HuH-7 (cell line): ENCODE data around the gene OR2AJ1.

Source experiments
- DNase-seq: peaks from one replicate; pipeline ENCODE4 v3.0.0; 2011; ENCODE audit warnings: low spot score

The OR2AJ1 gene

GRCh38 chr1:247924868-247925267, at the start of gene OR2AJ1:
OR2AJ1 (plus strand) TSS chr1:247924889; CDS start chr1:247933769, 8,880 bp downstream.
- no peak for DNase-seq

DNA sequence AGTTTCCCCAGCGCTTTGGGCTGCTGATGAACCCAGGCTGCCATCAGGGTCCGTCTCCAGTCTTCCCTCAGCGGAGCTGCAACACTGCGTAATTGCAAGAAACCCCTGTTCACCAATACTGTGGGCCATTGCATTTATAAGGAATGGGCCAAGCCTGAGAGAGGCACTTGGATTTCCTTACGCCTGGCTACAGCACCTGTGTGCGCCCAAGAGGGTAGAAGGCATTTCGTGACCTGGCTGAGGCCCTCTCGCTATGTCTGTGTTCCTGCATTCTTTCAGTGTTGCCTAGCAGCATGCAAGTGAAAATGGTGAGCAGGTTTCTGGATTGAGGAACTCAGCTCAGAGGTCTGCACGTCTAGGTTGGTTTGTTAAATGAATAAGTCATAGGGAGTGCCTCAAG, 41.3 kb upstream of the OR2AJ1 start:
- no peak for DNase-seq

DNA sequence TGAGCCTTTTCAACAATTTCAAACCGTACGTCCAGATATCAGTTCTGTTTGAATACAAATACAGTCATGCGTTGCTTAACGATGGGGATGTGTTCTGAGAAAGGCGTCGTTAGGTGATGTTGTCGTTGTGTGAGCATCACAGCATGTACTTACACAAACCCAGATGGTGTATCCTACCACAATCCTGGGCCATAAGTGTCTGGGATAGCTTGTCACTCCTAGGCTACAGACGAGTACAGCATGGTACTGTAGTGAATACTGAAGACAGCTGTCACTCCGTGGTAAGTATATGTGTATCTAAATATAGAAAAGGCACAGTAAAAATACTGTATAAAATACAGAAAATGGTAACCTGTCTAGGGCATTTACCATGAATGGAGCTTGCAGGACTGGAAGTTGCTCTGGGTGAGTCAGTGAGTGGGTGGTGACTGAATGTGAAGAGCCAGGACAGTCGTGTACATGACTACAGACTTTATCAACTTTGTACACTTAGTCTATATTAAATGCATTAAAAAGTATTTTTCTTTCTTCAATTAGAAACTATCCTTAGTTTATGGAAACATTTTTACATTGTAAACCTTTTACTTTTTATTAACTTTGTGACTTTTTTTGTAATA, 39.8 kb upstream of the OR2AJ1 start:
- DNase-seq, result no peak

- no peak for DNase-seq
Measured at GRCh38 chr1:247895163-247895637, 29.5 kb upstream of the OR2AJ1 start, which contains the start of gene OR2W3. OR2W3 (plus strand) TSS chr1:247895587; CDS start chr1:247895587, 0 bp downstream.

DNA sequence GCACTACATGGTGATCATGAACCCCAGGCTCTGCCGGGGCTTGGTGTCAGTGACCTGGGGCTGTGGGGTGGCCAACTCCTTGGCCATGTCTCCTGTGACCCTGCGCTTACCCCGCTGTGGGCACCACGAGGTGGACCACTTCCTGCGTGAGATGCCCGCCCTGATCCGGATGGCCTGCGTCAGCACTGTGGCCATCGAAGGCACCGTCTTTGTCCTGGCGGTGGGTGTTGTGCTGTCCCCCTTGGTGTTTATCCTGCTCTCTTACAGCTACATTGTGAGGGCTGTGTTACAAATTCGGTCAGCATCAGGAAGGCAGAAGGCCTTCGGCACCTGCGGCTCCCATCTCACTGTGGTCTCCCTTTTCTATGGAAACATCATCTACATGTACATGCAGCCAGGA, 28.7 kb upstream of the OR2AJ1 start:
- no peak for DNase-seq

DNA sequence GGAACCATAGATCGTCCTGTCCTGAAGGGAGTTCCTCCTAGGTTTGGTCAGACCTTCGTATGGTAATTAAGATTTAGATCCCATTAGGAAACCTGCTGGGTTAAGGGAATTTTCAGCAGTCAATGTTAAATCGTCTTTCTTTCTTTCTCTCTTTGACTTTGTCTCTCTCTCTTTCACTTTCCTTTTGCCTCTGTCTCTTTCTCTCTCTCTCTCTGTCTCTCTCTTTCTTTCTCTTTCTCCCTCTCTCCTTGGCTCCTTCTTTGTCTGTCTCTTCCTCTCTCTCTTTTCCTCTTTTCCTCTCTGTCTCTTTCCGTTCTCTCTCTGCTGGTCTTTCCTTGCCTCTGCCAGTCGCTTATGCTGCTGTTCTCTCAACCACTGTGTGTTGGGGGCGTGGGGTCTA, 20.6 kb upstream of the OR2AJ1 start:
- DNase-seq, result no peak

DNA sequence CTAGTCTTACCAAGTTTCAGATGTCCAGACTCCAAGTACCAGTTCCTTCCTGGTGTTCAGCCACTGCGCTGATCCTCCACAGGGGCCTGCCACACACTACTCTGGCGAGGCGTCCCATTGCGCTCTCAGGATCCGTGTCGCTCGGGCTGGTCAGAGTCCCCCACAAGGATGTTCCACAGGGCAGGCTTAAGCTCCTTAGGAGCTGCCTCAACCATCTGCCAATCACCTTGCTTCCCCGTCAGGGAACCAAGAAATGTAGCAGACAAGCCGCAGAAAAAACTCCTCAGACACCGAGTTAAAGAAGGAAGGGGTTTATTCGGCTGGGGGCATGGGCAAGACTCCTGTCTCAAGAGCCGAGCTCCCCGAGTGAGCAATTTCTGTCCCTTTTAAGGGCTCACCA, 19.5 kb upstream of the OR2AJ1 start:
- DNase-seq, result no peak

GRCh38 chr1:247905910-247906503, 18.7 kb upstream of the OR2AJ1 start:
- DNase-seq, result no peak

GRCh38 chr1:247906504-247907047, 18.1 kb upstream of the OR2AJ1 start:
- no peak for DNase-seq

DNA sequence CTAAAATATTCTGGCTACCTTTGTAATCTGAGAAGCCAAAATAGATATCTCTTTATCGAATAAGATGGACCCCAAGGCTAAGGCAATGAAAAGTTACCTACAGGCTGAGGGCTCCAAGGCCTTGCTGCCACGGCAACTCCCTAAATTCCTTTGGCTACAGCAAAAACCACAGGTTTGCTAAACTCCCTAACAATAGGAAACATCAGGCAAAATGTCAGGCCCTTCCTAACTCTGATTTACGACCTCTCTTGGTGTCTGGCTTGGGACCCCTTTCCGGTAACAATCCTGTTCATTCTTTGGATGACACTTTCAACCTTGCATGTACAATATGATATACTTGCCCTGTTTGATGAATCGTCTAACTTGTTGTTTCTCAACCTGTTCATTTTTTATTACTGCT, 15.9 kb upstream of the OR2AJ1 start:
- no peak for DNase-seq

GRCh38 chr1:247913786-247914185, 10.9 kb upstream of the OR2AJ1 start:
- no peak for DNase-seq

- DNase-seq, result no peak
Measured at GRCh38 chr1:247914941-247915662, 9.6 kb upstream of the OR2AJ1 start.

GRCh38 chr1:247919952-247920351, 4.7 kb upstream of the OR2AJ1 start, which contains the start of gene OR2T8:
OR2T8 (plus strand) TSS chr1:247920252; CDS start chr1:247921018, 766 bp downstream.
- DNase-seq, result no peak

GRCh38 chr1:247923941-247924340, 748 bp upstream of the OR2AJ1 start:
- no peak for DNase-seq

DNA sequence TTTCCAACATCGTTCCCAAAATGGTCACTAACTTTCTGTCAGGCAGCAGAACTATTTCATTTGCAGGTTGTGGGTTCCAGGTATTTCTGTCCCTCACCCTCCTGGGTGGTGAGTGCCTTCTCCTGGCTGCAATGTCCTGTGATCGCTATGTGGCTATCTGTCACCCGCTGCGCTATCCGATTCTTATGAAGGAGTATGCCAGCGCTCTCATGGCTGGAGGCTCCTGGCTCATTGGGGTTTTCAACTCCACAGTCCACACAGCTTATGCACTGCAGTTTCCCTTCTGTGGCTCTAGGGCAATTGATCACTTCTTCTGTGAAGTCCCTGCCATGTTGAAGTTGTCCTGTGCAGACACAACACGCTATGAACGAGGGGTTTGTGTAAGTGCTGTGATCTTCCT, 9.3 kb downstream of the OR2AJ1 start:
- DNase-seq, result no peak

DNA sequence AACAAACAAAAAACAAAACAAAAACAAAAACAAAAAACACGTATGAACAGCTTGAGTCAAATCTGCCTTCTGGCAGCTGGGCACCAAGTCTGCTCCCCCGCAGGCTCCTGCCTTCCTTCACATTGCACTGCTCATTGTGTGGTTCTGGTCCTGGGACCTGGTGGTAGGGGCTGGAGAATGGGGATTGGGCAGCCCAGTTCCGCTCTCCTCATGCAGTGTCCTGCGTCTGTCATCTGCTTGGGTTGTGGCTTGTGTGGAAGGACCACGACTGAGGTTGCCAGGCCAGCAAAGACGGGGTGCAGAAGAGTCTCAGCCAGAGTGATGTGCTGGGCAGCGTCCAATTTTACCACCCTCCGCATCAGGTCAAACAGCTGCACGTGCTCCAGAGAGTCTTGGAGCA, 11.1 kb downstream of the OR2AJ1 start:
- no peak for DNase-seq

- DNase-seq, result no peak
Measured at GRCh38 chr1:247936415-247936814, 11.7 kb downstream of the OR2AJ1 start.

GRCh38 chr1:247936965-247937734, 12.5 kb downstream of the OR2AJ1 start:
- peak; percentile 66 for DNase-seq

- DNase-seq, result no peak
Measured at GRCh38 chr1:247942624-247943023, 17.9 kb downstream of the OR2AJ1 start.

DNA sequence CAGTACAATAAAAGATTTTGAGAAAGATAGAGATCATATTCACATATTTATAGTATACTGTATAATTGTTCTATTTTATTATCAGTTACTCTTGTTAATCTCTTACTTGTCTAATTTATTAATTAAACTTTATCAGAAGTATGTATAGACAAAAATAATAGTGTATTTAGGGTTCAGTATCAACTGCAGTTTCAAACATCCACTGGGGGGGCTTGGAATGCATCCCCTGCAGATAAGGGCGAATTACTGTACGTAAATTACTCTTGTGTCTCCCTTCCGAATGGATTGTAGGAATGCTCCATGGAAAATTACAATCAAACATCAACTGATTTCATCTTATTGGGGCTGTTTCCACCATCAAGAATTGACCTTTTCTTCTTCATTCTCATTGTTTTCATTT, 23.9 kb downstream of the OR2AJ1 start, which contains the start of gene OR2L8:
TSS of gene OR2L8 (plus strand) at position 301 of the 400 bp plus-strand sequence. CDS start at position 301, 0 bp downstream.
- no peak for DNase-seq

DNA sequence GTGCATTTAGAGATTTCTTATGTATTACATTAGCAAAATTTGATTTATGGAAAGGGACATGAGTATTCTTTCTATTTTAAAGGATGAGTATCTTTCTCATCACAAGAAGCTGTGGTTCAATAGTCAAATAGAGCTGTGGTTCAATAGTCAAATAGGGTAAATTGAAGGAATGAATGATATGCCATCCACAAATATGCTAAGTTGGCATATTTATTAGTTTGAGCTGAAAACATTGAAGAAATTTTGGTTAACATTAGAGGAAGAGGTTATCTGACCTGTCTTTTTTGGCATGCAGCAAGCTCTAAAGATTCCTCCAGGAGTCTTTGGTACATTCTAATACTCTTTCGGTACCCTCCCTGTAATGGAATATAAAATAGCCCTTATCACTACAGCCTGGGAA, 28.7 kb downstream of the OR2AJ1 start:
- no peak for DNase-seq

- DNase-seq, result no peak
Measured at GRCh38 chr1:247961791-247962190, 37.1 kb downstream of the OR2AJ1 start.
